Stimulated activated CD4-positive, alpha-beta T cell treated with anti-CD3 and anti-CD28 coated beads, Interleukin-12 subunit alpha, Interleukin-12 subunit beta, amount 100 ng/mL, for 48 hours (primary cell): ENCODE results near the gene PISD.
A peak's percentile ranks its signal among the peaks of the same experiment; 100 is the strongest.
"Not testable (repeated sequence)": the region's sequence is repeated elsewhere in the genome, so short reads cannot be mapped to it uniquely, and the experiment has no call there.

Source experiments
- DNase-seq, 3 donors: peaks; one replicate each; pipeline ENCODE4 v3.0.0-alpha.2; 2020; ENCODE audit warnings: low read depth in 2 of 3, low spot score in 1 of 3

PISD gene

DNA sequence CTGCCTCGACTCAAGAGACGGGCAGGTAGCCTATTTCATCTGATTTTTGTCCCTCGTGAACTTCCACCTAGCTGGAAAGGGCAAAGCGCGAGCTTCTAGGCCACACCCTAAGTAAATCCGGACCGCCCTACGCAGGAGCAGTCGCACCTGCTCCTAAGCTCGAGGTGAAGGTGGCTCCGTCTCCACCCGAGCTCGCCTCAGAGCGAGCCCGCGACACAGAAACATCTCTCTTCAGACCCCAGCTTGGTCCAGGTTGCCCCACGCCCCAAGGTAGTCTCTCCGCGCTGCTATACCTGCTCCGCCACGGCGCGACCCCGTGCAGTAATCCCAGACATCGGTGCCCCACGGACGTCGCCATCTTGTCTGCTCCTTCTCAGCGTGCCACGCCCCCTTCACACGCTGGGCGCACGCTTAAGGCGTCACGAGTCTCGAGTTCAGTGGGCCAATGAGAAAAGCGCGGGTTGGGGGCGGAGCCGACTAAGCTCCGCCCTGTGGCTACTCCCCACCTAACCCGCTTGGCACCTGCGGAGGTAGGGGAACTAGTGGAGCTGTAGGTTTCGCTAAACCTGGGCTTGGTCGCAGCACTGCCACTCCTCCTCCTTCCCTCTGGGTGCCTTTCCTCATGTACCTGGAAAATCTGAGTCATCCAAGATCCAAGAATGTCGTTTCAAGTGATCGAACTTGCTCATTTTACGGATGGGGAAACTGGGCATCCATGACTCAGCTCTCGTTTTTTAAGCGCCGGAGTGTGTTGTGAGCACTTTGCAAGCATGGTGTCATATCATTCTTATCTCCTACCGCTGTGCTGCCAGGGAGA lies at the start of gene PISD:
Gene PISD (minus strand): TSS at position 365 of the 817 bp plus-strand sequence. CDS start 7 bp downstream, at position 358.
- peak; percentile 95 for DNase-seq

- not testable (repeated sequence) for DNase-seq
Observed at GRCh38 chr22:31711226-31711625, 49.2 kb upstream of the PISD start.

GRCh38 chr22:31707519-31707918 lies 45.5 kb upstream of the PISD start:
- DNase-seq = no peak

DNA sequence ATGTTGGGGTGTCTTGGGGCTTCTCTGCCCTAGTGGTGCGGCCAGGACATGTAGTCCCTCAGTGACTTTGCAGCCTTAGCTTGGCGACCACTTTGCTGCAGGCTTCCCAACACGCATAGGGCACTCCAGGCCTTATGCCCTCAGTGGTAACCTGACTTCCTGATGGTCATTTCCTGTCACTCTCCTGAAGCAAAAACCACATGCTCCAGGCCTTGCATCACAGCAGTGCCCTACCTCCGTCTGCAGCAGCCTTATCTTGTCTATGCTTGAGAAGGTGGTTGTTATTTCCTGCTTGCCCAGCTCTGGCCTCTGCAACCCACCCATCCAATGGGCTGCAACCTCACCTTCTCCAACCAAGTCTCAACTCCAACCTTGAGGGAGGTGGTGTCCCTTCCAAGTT lies 33.4 kb upstream of the PISD start:
- no peak for DNase-seq

DNA sequence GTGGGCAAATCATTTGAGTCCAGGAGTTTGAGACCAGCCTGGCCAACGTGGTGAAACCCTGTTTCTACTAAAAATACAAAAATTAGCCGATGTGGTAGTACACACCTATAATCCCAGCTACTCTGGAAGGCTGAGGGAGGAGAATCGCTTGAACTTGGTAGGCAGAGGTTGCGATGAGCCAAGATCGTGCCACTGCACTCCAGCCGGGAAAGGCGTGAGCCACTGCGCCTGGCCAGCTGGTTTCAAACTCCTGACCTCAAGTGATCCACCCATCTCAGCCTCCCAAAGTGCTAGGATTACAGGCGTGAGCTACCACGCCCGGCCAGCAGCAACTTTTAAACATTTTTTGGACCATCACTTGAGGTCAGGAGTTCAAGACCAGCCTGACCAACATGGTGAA lies 32.0 kb upstream of the PISD start:
- not testable (repeated sequence) for DNase-seq

GRCh38 chr22:31692186-31692886 lies 30.3 kb upstream of the PISD start:
- DNase-seq = no peak

DNA sequence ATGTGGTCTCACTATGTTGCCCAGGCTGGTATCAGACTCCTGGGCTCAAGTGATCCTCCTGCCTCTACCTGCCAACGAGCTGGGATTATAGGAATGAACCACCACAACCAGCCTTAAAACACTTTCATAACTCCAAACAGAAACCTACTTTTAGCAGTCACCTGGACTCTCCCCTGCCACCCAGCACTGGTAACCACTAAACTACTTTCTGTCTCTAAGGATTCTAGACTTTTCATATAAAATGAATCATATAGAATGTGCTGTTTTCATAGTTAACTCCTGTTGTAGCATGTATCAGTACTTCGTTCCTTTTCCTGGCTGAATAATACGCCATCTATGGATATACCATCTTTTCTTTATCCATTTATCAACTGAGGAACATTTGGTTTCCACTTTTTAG lies 29.4 kb upstream of the PISD start:
- no peak for DNase-seq

GRCh38 chr22:31683181-31684105 lies 21.4 kb upstream of the PISD start:
- DNase-seq = no peak

DNA sequence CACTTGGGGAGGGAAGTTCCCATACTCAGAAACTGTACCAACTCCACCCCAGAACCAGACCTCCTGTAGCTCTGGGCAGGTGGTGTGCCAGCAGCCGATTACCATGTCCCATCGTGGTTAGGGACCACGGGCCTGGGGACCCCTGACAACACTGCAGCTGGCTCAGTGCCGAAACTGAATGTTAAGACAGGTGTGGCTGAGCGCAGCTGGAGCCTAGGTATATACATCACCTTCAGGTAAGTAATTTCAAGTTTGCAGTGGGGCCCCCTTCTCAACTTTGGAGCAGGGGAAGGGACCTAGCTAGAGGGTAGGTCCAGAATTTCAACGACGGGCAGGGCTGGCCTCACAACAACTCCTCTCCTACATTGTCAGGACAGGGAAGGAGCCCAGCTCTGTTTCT lies 20.7 kb upstream of the PISD start:
- DNase-seq = no peak

- DNase-seq = no peak
Observed at GRCh38 chr22:31681349-31682345, 19.6 kb upstream of the PISD start.

GRCh38 chr22:31680861-31681341 lies 18.9 kb upstream of the PISD start:
- DNase-seq = no peak

DNA sequence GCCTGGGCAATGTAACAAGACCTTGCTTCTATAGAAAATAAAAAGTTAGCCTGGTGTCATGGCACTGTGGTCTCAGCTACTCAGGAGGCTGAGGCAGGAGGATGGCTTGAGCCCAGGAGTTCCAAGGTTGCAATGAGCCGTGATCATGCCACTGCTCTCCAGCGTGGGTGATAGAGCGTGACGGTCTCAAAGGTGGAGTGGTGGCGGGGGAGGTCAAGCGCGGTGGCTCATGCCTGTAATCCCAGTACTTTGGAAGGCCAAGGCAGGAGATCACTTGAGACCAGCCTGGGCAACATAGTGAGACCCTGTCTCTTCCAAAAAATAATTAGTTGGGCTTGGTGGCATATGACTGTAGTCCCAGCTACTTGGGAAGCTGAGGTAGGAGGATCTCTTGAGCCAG lies 16.7 kb upstream of the PISD start:
- DNase-seq = no peak

GRCh38 chr22:31676700-31677099 lies 14.7 kb upstream of the PISD start:
- peak; percentile 85 to 92 (median 91) for DNase-seq

DNA sequence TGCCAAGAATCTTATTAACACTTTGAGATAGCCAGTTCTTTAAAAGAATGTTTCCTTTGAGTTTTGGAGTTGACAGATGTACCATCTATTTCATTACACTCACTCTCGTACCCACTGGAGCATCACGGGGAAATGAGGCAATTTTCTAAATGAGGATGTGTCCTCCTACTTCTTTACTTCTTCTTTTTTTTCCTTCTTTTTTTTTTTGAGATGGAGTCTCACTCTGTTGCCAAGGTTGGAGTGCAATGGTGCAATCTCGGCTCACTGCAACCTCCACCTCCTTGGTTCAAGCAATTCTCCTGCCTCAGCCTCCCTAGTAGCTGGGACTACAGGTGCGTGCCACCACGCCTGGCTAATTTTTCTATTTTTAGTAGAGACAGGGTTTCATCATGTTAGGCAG lies 12.2 kb upstream of the PISD start:
- DNase-seq = not testable (repeated sequence)

DNA sequence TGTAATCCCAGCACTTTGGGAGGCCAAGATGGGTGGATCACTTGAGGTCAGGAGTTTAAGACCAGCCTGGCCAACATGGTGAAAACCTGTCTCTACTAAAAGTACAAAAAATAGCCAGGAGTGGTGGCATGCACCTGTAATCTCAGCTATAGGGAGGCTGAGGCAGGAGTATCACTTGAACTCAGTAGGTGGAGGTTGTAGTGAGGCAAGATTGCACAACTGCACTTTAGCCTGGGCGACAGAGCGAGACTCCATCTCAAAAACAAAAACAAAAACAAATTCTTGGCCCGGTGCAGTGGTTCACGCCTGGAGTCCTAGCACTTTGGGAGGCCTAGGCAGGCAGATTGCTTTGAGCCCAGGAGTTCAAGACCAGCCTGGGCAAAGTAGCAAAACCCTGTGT lies 6.8 kb upstream of the PISD start:
- not testable (repeated sequence) for DNase-seq

- no peak for DNase-seq
Observed at GRCh38 chr22:31662668-31663037, 638 bp upstream of the PISD start.

GRCh38 chr22:31660860-31661341 lies 1.1 kb downstream of the PISD start:
- DNase-seq = peak; percentile 35 to 56 (median 47)

- DNase-seq = no peak
Observed at GRCh38 chr22:31659246-31659645, 2.8 kb downstream of the PISD start.

DNA sequence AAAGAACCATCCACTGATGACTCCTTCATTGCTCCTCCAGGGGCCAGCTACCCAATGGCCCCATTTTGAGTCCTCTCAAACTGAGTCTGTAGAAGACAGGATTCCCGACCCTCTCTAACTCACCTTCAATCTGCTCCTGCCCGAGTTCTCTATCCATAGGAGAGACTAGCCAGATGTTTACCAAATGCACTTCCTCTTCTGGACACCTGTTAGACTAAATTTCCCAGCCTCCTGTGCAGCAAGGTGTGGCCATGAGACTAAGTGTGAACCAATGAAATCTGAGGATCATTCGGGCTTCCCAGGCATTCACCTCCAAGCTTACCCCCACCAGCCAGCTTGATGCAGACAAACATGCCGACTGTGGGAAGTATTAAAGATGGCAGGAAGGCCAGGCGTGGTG lies 7.6 kb downstream of the PISD start:
- DNase-seq = no peak

DNA sequence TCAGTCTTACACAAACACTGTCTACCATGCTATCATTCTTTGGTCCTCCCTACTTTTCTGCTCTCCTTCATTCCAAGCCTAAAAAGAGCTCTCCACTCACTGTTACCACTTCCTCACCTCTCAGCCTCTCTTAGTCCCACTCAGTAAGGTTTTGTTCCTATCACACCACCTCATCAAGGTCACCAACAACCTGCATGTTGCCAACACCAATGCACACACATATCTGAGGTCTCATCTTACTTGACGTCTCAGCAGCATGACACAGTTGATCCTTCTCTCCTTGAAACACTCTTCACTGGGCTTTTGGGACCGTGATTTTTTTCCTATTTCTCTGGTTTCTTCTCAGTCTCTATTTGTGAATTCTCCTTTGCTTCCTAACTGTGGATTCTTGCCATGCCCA lies 8.1 kb downstream of the PISD start:
- DNase-seq = no peak
